ENCODE data around the gene JMJD1C. TPM values are rescaled to one million over a fixed set of nuclear protein-coding genes. Genes with fewer than 3 reads are reported as not detected.

The JMJD1C gene
- total and polyA plus RNA-seq, 3 donors from 2014 or later, result 29.7 to 111 (median 94.6) TPM

DNA sequence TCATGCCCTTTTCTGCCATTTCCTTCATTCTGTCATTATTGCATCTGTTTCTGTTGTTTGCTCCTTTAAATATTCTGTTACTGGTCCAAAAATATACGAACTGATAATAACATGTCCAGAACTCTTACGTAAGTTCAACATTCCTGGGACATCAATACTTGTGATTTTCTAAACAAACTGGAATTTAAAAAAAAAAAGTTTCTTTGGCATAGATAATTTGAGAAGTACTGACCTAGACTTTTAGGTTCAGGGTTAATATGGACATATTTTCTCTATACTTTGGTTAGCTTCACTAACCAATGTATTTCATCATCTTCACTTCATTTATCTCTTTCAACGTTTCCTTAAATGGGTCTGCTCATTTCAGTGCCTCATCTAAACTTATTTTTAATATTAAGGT lies 147.3 kb downstream of the JMJD1C start:
- H3K27ac ChIP-seq, result no peak overlapping the region
- no peak overlapping the region for H3K4me3 ChIP-seq
- TF ChIP-seq, protein P1, sequence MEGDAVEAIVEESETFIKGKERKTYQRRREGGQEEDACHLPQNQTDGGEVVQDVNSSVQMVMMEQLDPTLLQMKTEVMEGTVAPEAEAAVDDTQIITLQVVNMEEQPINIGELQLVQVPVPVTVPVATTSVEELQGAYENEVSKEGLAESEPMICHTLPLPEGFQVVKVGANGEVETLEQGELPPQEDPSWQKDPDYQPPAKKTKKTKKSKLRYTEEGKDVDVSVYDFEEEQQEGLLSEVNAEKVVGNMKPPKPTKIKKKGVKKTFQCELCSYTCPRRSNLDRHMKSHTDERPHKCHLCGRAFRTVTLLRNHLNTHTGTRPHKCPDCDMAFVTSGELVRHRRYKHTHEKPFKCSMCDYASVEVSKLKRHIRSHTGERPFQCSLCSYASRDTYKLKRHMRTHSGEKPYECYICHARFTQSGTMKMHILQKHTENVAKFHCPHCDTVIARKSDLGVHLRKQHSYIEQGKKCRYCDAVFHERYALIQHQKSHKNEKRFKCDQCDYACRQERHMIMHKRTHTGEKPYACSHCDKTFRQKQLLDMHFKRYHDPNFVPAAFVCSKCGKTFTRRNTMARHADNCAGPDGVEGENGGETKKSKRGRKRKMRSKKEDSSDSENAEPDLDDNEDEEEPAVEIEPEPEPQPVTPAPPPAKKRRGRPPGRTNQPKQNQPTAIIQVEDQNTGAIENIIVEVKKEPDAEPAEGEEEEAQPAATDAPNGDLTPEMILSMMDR (IDR thresholded peaks at IDR 0.05), result no peak
- no peak for TF ChIP-seq POLR2A (IDR thresholded peaks at IDR 0.05)
- H3K36me3 ChIP-seq (ENCODE audit: low read depth, missing control alignments), result no peaks in the 10 kb centered on the region
- H3K27me3 ChIP-seq, result no peaks in the 10 kb centered on the region
- no peaks in the 10 kb centered on the region for H3K9me3 ChIP-seq
- no peak for DNase-seq
- intact Hi-C loops (cut with DNase I; ENCODE audit: low total_unique reads), result no loop called here
- WGBS, 2 donors, result 88 to 89% methylated on average over 3 of the region's 3 CpGs
- H3K4me1 ChIP-seq, result no peaks in the 10 kb centered on the region

GRCh38 chr10:63314020-63314419 lies 151.8 kb downstream of the JMJD1C start:
- Histone ChIP-seq H3K4me1 (no peaks in the 10 kb centered on the region), H3K27ac (no peak overlapping the region), H3K4me3 (no peak overlapping the region), H3K9me3 (no peaks in the 10 kb centered on the region), H3K27me3 (no peaks in the 10 kb centered on the region), H3K36me3 (ENCODE audit: low read depth, missing control alignments) (no peaks in the 10 kb centered on the region)
- TF ChIP-seq, protein P1 (IDR thresholded peaks at IDR 0.05), result no peak
- no peak for TF ChIP-seq POLR2A (IDR thresholded peaks at IDR 0.05)
- DNase-seq, result no peak
- intact Hi-C loops (cut with DNase I; ENCODE audit: low total_unique reads), result no loop called here
- WGBS, 2 donors, result 70 to 78% methylated on average over 1 of the region's 1 CpG

DNA sequence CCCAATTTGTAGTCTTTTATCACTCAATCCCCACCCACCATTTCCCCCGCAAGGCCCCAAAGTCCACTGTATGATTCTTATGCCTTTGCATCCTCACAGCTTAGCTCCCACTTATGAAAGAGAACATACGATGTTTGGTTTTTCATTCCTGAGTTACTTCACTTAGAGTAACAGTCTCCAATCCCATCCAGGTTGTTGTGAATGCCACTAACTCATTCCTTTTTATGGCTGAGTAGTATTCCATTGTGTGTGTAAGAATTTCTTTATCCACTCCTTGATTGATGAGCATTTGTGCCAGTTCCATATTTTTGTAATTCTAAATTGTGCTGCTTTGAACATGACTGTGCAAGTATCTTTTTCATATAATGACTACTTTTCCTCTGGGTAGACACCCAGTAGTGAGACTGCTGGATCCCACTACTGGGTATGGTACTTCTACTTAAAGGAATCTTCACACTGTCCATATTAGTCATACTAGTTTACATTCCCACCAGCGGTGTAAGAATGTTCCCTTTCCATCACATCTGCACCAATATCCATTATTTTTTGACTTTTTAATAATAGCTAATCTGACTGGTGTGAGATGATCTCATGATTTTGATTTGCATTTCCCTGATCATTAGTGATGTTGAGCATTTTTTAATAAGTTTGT lies 152.6 kb downstream of the JMJD1C start:
- Histone ChIP-seq H3K27ac (no peak overlapping the region), H3K4me1 (peaks cover 1% of the 10 kb centered on the region), H3K4me3 (no peak overlapping the region), H3K27me3 (no peaks in the 10 kb centered on the region), H3K36me3 (ENCODE audit: low read depth, missing control alignments) (no peaks in the 10 kb centered on the region), H3K9me3 (no peaks in the 10 kb centered on the region)
- WGBS, 2 donors, result 95 to 96% methylated on average over 3 of the region's 3 CpGs
- TF ChIP-seq, protein P1 (IDR thresholded peaks at IDR 0.05), result no peak
- TF ChIP-seq POLR2A (IDR thresholded peaks at IDR 0.05), result no peak
- no peak for DNase-seq
- intact Hi-C loops (cut with DNase I; ENCODE audit: low total_unique reads), result no loop called here

- Histone ChIP-seq H3K27ac (no peak overlapping the region), H3K27me3 (no peaks in the 10 kb centered on the region), H3K4me1 (peaks cover 7% of the 10 kb centered on the region), H3K9me3 (no peaks in the 10 kb centered on the region), H3K36me3 (ENCODE audit: low read depth, missing control alignments) (no peaks in the 10 kb centered on the region), H3K4me3 (no peak overlapping the region)
- TF ChIP-seq, protein P1 (IDR thresholded peaks at IDR 0.05), result no peak
- no peak for TF ChIP-seq POLR2A (IDR thresholded peaks at IDR 0.05)
- no peak for DNase-seq
- intact Hi-C loops (cut with DNase I; ENCODE audit: low total_unique reads), result no loop called here
Observed at GRCh38 chr10:63308628-63309027, 157.1 kb downstream of the JMJD1C start.

DNA sequence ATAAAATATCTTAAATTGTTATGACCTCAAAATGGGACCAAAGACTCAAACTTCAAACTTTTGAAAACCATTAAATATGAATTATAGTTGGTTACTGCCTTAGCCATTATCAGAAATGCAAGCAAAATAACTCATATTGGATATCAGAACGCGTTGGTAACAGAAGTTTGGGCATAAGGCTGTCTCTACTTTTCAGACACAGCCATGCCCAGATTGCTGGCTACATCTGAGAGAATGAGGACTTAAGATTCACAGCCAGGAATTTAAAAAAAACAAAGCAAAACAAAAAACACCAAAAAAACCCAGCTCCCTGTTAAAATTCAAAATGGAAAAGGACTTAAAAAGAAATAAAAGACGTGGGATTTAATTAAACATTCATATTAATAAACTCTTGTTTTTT lies 161.6 kb downstream of the JMJD1C start:
- 71 to 74% methylated on average over 3 of the region's 3 CpGs for WGBS, 2 donors
- TF ChIP-seq, protein P1 (IDR thresholded peaks at IDR 0.05), result no peak
- TF ChIP-seq POLR2A (IDR thresholded peaks at IDR 0.05), result no peak
- Histone ChIP-seq H3K9me3 (no peaks in the 10 kb centered on the region), H3K36me3 (ENCODE audit: low read depth, missing control alignments) (no peaks in the 10 kb centered on the region), H3K4me1 (peaks cover 15% of the 10 kb centered on the region), H3K27me3 (no peaks in the 10 kb centered on the region), H3K27ac (no peak overlapping the region), H3K4me3 (no peak overlapping the region)
- DNase-seq, result no peak
- intact Hi-C loops (cut with DNase I; ENCODE audit: low total_unique reads), result no loop called here
